Tibial artery (tissue), 4 donors: ENCODE results near the gene DOK7.

ENCODE experiments used
- DNase-seq, 2 donors: peaks; one replicate each; pipeline ENCODE4 v3.0.0-alpha.2; 2019
- H3K27ac ChIP-seq, 2 donors: fragments of 200-600 bp; sonication (generic) in 1 of 2; 1 replicate in 1 of 2; 2 replicates in 1 of 2; pipeline ENCODE4 v1.5.1; 2018 to 2019; ENCODE audit warnings: mild to moderate bottlenecking in 1 of 2
- H3K27me3 ChIP-seq, 2 donors: fragments of 200-600 bp; sonication (generic) in 1 of 2; one replicate each; pipeline versions ENCODE4 v1.5.1 to v1.6.0; 2016 to 2019
- H3K36me3 ChIP-seq, 3 donors: fragments of 200-600 bp; sonication (generic) in 2 of 3; one replicate each; pipeline ENCODE4 v1.5.1; 2016 to 2019; ENCODE audit warnings: mild to moderate bottlenecking in 2 of 3
- H3K4me1 ChIP-seq, 4 donors: fragments of 200-600 bp; sonication (generic) in 2 of 4; 1 replicate in 3 of 4; 2 replicates in 1 of 4; pipeline ENCODE4 v1.5.1; 2016 to 2019
- H3K4me3 ChIP-seq, 2 donors: fragments of 200-600 bp; sonication (generic) in 1 of 2; 1 replicate in 1 of 2; 2 replicates in 1 of 2; pipeline ENCODE4 v1.5.1; 2018 to 2019; ENCODE audit warnings: mild to moderate bottlenecking in 2 of 2
- H3K9me3 ChIP-seq, 3 donors: fragments of 200-600 bp; sonication (generic) in 1 of 3; one replicate each; pipeline ENCODE4 v1.5.1; 2016 to 2019
- intact Hi-C: fragments of 100-400 bp; cut with DNase I; formaldehyde crosslinking; loops from one replicate; pipeline ENCODE4 v1.15.0; 2023; ENCODE audit warnings: low total_unique reads
- TF ChIP-seq, protein P1 (sequence below), 2 experiments: fragments of 200-600 bp in 1 of 2; fragments of 450-650 bp in 1 of 2; IDR thresholded peaks; one replicate each; pipeline ENCODE4 v1.5.1; 2017 to 2019; ENCODE audit warnings: antibody characterized with exemption in 2 of 2, mild to moderate bottlenecking in 1 of 2, moderate library complexity in 1 of 2

The DOK7 gene

DNA sequence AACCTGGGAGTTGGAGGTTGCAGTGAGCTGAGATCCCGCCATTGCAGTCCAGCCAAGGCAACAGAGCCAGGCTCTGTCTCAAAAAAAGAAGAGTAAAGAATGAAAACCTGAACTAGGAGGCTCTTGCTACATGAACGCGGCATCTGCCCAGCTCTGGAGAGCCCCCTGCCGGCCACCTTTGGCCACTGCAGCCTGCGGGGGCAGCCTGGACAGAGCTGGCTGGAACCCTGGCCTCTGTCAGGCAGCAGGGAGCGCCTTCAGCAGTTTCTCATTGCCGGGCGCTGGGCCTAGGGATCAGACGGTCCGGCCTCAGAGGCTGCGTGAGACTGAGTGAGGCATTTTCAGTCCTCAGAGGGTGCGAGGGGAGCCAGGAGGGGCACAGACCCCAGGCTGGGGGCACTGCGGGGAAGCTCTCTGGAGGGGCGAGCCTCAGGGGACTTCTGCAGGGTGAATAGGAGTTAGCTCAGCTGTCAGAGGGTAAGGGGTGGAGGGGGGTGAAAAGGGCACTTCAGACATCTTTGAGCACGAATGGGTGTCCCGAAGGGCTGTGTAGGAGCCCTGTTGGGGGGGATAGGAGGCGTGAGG, 17.5 kb downstream of the DOK7 start:
- Histone ChIP-seq H3K36me3 (no peaks in the 10 kb centered on the region), H3K27ac (peak overlapping the region in 1 of 2 donors; percentile 87), H3K4me3 (no peak overlapping the region), H3K9me3 (no peaks in the 10 kb centered on the region), H3K27me3 (no peaks in the 10 kb centered on the region), H3K4me1 (peaks cover 0 to 47% (median 27%) of the 10 kb centered on the region in 4 donors)
- TF ChIP-seq, protein P1, sequence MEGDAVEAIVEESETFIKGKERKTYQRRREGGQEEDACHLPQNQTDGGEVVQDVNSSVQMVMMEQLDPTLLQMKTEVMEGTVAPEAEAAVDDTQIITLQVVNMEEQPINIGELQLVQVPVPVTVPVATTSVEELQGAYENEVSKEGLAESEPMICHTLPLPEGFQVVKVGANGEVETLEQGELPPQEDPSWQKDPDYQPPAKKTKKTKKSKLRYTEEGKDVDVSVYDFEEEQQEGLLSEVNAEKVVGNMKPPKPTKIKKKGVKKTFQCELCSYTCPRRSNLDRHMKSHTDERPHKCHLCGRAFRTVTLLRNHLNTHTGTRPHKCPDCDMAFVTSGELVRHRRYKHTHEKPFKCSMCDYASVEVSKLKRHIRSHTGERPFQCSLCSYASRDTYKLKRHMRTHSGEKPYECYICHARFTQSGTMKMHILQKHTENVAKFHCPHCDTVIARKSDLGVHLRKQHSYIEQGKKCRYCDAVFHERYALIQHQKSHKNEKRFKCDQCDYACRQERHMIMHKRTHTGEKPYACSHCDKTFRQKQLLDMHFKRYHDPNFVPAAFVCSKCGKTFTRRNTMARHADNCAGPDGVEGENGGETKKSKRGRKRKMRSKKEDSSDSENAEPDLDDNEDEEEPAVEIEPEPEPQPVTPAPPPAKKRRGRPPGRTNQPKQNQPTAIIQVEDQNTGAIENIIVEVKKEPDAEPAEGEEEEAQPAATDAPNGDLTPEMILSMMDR (IDR thresholded peaks at IDR 0.05): peak; percentile 93 to 99
- intact Hi-C loops: loop anchor here (5.0 kb wide), 1 partner anchor 73 kb away; no protein-coding TSS in a partner anchor
- DNase-seq: peak; percentile 56 to 89

DNA sequence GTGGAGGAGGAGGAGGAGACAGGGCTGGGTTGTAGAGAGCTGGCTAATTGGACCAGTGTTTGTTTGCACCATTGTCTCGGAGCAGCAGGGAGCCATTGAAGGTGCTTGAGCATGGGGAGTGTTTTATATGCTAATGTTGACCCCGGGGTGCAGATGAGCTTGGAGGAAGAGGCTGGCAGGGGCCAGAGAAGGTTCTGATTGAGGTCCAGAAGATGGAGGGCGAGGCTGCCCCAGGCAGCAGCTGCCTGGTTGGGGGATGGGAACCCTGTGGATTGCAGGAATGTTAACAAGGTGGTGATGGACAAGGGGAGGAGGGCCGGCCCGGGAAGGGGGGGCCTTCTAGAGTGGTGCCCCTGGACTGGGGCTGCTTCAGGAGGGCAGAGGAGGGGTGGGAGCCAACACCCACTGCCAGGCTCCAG, 18.0 kb downstream of the DOK7 start:
- Histone ChIP-seq H3K4me3 (no peak overlapping the region), H3K36me3 (no peaks in the 10 kb centered on the region), H3K4me1 (peaks cover 0 to 49% (median 29%) of the 10 kb centered on the region in 4 donors), H3K9me3 (no peaks in the 10 kb centered on the region), H3K27me3 (peaks cover 0 to 3% of the 10 kb centered on the region in 2 donors), H3K27ac (peak overlapping the region; percentile 13 to 87)
- TF ChIP-seq, protein P1 (IDR thresholded peaks at IDR 0.05): no peak
- DNase-seq: no peak
- intact Hi-C loops: loop anchor here (5.0 kb wide), 1 partner anchor 74 kb away; no protein-coding TSS in a partner anchor

DNA sequence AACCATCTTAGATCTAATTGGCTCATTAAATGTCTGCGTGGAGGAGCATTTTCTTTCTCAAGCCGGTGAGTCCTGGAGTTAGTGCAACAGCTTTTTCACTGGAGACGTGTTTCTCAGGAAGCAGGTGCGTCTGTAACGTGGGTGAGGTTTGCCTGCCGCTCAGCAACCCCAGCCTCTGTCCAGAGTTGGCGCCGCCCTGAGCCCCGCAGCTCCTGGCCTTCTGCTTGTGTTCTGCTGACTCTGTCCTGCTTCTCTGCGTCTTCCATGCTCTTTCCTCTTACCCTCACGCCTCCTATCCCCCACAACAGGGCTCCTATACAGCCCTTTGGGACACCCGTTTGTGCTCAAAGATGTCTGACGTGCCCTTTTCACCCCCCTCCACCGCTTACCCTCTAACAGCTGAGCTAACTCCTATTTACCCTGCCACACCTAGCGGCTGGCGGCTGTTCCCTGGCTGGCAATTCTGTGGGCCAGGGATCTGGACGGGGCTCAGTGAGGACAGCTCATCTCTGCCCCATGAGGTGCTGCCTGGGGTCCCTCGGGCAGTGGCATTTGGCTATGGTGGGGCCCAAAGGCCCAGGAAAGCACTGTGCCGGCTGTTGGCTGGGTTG, 18.8 kb downstream of the DOK7 start:
- no peaks in the 10 kb centered on the region for H3K36me3 ChIP-seq
- peaks cover 0 to 49% (median 29%) of the 10 kb centered on the region in 4 donors for H3K4me1 ChIP-seq

GRCh38 chr4:3482707-3483106, 19.6 kb downstream of the DOK7 start:
- H3K27ac ChIP-seq: peak overlapping the region; percentile 55 to 87
- no peak for DNase-seq
- TF ChIP-seq, protein P1 (IDR thresholded peaks at IDR 0.05): no peak
- no peaks in the 10 kb centered on the region for H3K36me3 ChIP-seq
- intact Hi-C loops: loop anchor here (5.0 kb wide), 1 partner anchor 75 kb away; no protein-coding TSS in a partner anchor
- no peaks in the 10 kb centered on the region for H3K9me3 ChIP-seq
- peaks cover 0 to 8% of the 10 kb centered on the region in 2 donors for H3K27me3 ChIP-seq
- H3K4me1 ChIP-seq: peaks cover 0 to 49% (median 29%) of the 10 kb centered on the region in 4 donors
- no peak overlapping the region for H3K4me3 ChIP-seq

More for the DNA sequence above, 18.8 kb downstream of the DOK7 start:
- Histone ChIP-seq H3K27ac (peak overlapping the region; percentile 55 to 87), H3K9me3 (no peaks in the 10 kb centered on the region), H3K4me3 (no peak overlapping the region), H3K27me3 (peaks cover 0 to 8% of the 10 kb centered on the region in 2 donors)
- intact Hi-C loops: loop anchor here (5.0 kb wide), 1 partner anchor 75 kb away; no protein-coding TSS in a partner anchor
- TF ChIP-seq, protein P1 (IDR thresholded peaks at IDR 0.05): no peak
- no peak for DNase-seq

DNA sequence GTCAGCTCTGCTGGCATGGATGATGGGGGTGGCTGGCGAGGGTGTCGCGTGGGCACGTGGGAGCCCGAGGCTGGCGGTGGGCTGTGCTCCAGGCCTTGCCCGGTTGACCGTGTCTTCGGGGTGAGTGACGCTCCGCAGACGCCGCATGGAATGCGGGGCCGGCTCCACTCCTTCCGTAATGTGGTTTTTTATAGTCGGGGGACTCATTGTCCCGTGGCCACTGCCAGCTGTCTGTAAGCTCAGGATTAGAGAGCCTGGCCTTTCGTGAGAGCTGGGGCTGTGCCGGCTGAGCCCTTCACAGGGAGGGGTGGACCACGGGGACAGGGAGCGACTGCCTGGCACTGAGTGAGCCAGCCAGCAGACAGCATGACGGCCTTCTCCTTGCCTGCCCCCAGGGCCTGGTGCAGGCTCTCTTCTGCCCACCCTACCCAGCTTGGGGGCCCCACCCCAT, 20.4 kb downstream of the DOK7 start:
- Histone ChIP-seq H3K9me3 (no peaks in the 10 kb centered on the region), H3K27ac (peak overlapping the region; percentile 55 to 87), H3K4me3 (no peak overlapping the region), H3K36me3 (no peaks in the 10 kb centered on the region), H3K4me1 (peaks cover 0 to 49% (median 29%) of the 10 kb centered on the region in 4 donors), H3K27me3 (peaks cover 0 to 8% of the 10 kb centered on the region in 2 donors)
- peak; percentile 76 to 97 for DNase-seq
- TF ChIP-seq, protein P1 (IDR thresholded peaks at IDR 0.05): no peak
- intact Hi-C loops: loop anchor here (5.0 kb wide), 1 partner anchor 76 kb away; no protein-coding TSS in a partner anchor
